ENCODE data around the gene TGFB1. TPM values are rescaled to one million over a fixed set of nuclear protein-coding genes. Genes with fewer than 3 reads are reported as not detected.

Gene TGFB1
- total RNA-seq, 1 experiment from 2014 or later: 30.1 TPM

- no peak overlapping the region for H3K56ac ChIP-seq (ENCODE audit: insufficient read length, low read depth, low read length)
- peaks cover 20 to 60% (median 52%) of the 10 kb centered on the region in 3 experiments for H3K36me3 Mint-ChIP-seq (ENCODE audit: insufficient read depth in 1 of 3, low read depth in 3 of 3)
- H3K27me3 Mint-ChIP-seq (ENCODE audit: low read depth): peaks cover 1% of the 10 kb centered on the region; the same call in 1 of the 2 replicates
- H3K9me3 ChIP-seq (ENCODE audit: control insufficient read depth, low read depth, low read length): no peaks in the 10 kb centered on the region
- peaks cover 34 to 38% of the 10 kb centered on the region in 2 experiments for H3K4me1 Mint-ChIP-seq
- H4K8ac ChIP-seq (replicated peaks; ENCODE audit: insufficient read length, low read depth, low read length): no peak overlapping the region
- no peak overlapping the region for H2BK15ac ChIP-seq (ENCODE audit: low read depth, low read length)
- H3K23me2 ChIP-seq (ENCODE audit: insufficient read length, low read depth, low read length, poor library complexity, severe bottlenecking): peaks cover 14% of the 10 kb centered on the region
- H3K4me1 ChIP-seq (ENCODE audit: insufficient read depth, low read length): peaks cover 8% of the 10 kb centered on the region; the same call in 1 of the 2 replicates
- H3K4me3 Mint-ChIP-seq: no peak overlapping the region; a peak in 1 of 5 replicates
- H2BK5ac ChIP-seq (ENCODE audit: insufficient read length, low read length): no peak overlapping the region
- H4K20me1 ChIP-seq (ENCODE audit: control insufficient read depth, insufficient read depth, insufficient read length): no peaks in the 10 kb centered on the region
- H3K79me1 ChIP-seq (ENCODE audit: insufficient read depth, low read depth, low read length, poor library complexity, severe bottlenecking): no peaks in the 10 kb centered on the region
- no peak for DNase-seq
- no peak overlapping the region for H2AK5ac ChIP-seq (ENCODE audit: insufficient read length, low read length)
- no peak for TF ChIP-seq CTCF (conservative IDR thresholded peaks at IDR 0.05)
- no peaks in the 10 kb centered on the region; a peak in 1 of 5 replicates for H3K9me3 Mint-ChIP-seq
- no peaks in the 10 kb centered on the region for H3K27me3 ChIP-seq (ENCODE audit: insufficient read depth, low read length)
- H3K9ac ChIP-seq (ENCODE audit: extremely low read depth, insufficient read length, low read length): no peak overlapping the region
- H2BK12ac ChIP-seq (ENCODE audit: insufficient read length, low read depth, low read length): no peak overlapping the region
- no CpG with 5 or more reads among the region's 7 CpGs for WGBS (ENCODE audit: extremely low coverage, insufficient read length, low lambda C conversion rate)
- no peak overlapping the region for H3T11ph ChIP-seq (ENCODE audit: low read length)
- no peak overlapping the region for H2BK120ac ChIP-seq (ENCODE audit: low read depth, low read length, poor library complexity, severe bottlenecking)
- H3K27ac ChIP-seq (ENCODE audit: insufficient read length, low read depth, low read length): no peak overlapping the region
- no peak overlapping the region for H4K91ac ChIP-seq (ENCODE audit: insufficient read length, low read depth, low read length)
- H2BK20ac ChIP-seq (ENCODE audit: low read depth, low read length, poor library complexity, severe bottlenecking): no peak overlapping the region
- H4K5ac ChIP-seq (ENCODE audit: insufficient read length, low read depth, low read length): no peak overlapping the region
- no peak overlapping the region for H3K23ac ChIP-seq (ENCODE audit: insufficient read length, low read depth, low read length)
- H3K18ac ChIP-seq (ENCODE audit: insufficient read length, low read depth, low read length): no peak overlapping the region
- no peak overlapping the region for H3K4ac ChIP-seq (ENCODE audit: low read depth, low read length)
- H3K14ac ChIP-seq (ENCODE audit: insufficient read depth, low read length): no peak overlapping the region
- no peak overlapping the region for H2AFZ ChIP-seq (ENCODE audit: low read length)
- no peak overlapping the region for H3K27ac Mint-ChIP-seq
- no peaks in the 10 kb centered on the region for H3K79me2 ChIP-seq (ENCODE audit: insufficient read depth, low read length)
- no peak overlapping the region for H3K4me2 ChIP-seq (ENCODE audit: insufficient read depth, insufficient read length, low read length)
Observed at GRCh38 chr19:41321204-41321599, 32.5 kb downstream of the TGFB1 start.

Measured in H9 (cell line).